Activated naive CD4-positive, alpha-beta T cell treated with anti-CD3 and anti-CD28 coated beads for 36 hours (primary cell): ENCODE results near the gene SSBP4. TPM values are rescaled to one million over a fixed set of nuclear protein-coding genes. Genes with fewer than 3 reads are reported as not detected.

Experiments
- CTCF ChIA-PET: fragments of 350-600 bp; sonication (Branson Sonifier 250); formaldehyde crosslinking; loops from one replicate; lab custom pipeline; 2021; ENCODE audit warnings: antibody characterized with exemption; lab: Charles Lee
- DNase-seq: peaks from one replicate; pipeline ENCODE4 v3.0.0-alpha.2; 2020
- H3K27ac Mint-ChIP-seq: one replicate; pipeline ENCODE4 v1.8.0; 2021; ENCODE audit warnings: mild to moderate bottlenecking, mixed read lengths
- H3K27me3 Mint-ChIP-seq: one replicate; pipeline ENCODE4 v1.8.0; 2021; ENCODE audit warnings: low read depth, mixed read lengths
- H3K36me3 Mint-ChIP-seq: one replicate; pipeline ENCODE4 v1.8.0; 2021; ENCODE audit warnings: low read depth, mixed read lengths
- H3K4me1 Mint-ChIP-seq: one replicate; pipeline ENCODE4 v1.8.0; 2021; ENCODE audit warnings: low read depth, mixed read lengths
- H3K4me3 Mint-ChIP-seq: one replicate; pipeline ENCODE4 v1.8.0; 2021; ENCODE audit warnings: mild to moderate bottlenecking, moderate library complexity, mixed read lengths
- H3K9me3 Mint-ChIP-seq: one replicate; pipeline ENCODE4 v1.8.0; 2021; ENCODE audit warnings: mixed read lengths
- intact Hi-C: fragments of 100-400 bp; cut with micrococcal nuclease; formaldehyde crosslinking; loops from one replicate; pipeline ENCODE4 v1.15.1; 2023
- total RNA-seq, 2 experiments: library from RNA; stranded (reverse); gene quantifications; one replicate each; pipeline ENCODE4 v1.2.3, GENCODE V29; 2021

SSBP4 gene
- total RNA-seq, 2 experiments from 2014 or later = 62.6 to 71.4 TPM

GRCh38 chr19:18445262-18445948 lies 26.2 kb downstream of the SSBP4 start:
- Mint-ChIP-seq H3K9me3 (peaks cover 3% of the 10 kb centered on the region), H3K27me3 (no peaks in the 10 kb centered on the region), H3K4me3 (no peak overlapping the region), H3K36me3 (peaks cover 7% of the 10 kb centered on the region), H3K27ac (no peak overlapping the region), H3K4me1 (peaks cover 20% of the 10 kb centered on the region)
- intact Hi-C loops = no loop called here
- CTCF ChIA-PET = interaction anchor here (0.7 kb wide), 1 partner anchor 695 kb away, joined by 3 read pairs; no protein-coding TSS in a partner anchor
- DNase-seq = no peak

DNA sequence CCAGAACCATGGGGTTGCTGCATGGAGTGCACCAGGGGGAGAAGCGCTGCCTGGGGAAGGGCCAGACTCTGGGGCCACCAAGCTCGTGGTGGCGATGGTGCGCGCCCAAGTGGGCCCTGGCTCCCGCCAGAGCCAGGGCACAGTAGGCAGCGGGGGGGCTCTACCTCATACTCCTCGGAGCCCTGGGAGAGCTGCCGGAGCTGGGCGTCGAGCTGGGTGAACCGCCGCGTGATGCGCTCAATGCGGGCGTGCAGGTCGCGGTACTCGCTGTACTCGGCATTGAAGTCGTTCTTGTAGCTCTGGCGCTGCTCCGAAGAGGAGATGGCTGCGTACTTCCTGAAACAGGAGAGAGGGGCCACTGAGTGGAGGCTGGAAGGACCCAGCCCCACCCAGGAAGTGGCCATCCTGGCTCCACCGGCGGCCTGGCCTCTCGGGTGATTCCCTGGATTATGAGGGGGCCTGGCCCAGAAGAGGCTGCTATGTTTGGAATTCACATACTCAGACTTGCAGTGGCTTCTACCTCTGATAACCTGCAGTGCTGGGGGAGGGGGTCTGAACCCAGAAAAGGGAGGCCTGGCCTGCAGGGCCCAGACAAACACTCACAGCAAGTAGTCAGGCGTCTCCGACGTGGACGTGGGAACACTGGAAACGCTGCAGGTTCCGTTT lies 27.1 kb downstream of the SSBP4 start:
- Mint-ChIP-seq H3K36me3 (peaks cover 8% of the 10 kb centered on the region), H3K27ac (no peak overlapping the region), H3K27me3 (no peaks in the 10 kb centered on the region), H3K4me3 (no peak overlapping the region), H3K4me1 (peaks cover 13% of the 10 kb centered on the region), H3K9me3 (peaks cover 3% of the 10 kb centered on the region)
- intact Hi-C loops = no loop called here
- no peak for DNase-seq
- CTCF ChIA-PET = interaction anchor here (0.7 kb wide), 1 partner anchor 695 kb away, joined by 3 read pairs; no protein-coding TSS in a partner anchor

DNA sequence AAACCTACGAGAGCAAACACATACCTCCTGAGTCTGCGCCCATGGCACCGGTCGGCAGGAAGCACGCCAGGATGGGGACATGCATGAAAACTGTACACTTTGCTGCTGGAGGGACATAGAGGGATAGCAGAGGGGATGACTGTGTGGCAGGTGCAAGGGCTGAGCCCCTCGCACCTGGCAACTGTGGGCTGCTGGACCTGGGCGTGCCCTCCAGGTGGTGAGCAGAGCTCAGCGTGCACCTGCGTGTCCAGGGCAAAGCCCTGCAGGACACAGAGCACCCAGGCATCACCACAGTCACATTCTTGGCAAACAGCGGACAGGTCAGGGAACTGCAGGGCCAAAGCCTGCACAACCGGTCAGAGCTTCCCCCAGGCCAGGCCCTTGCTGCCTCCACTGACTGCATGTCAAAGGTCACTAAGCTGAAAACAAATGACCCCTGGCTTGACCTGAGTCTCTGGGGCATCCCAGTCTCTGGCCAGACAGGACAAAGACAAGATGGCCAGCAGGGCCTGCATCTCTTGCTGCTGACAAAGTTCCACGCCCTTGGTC lies 27.7 kb downstream of the SSBP4 start:
- CTCF ChIA-PET = no interaction called here
- intact Hi-C loops = no loop called here
- no peak for DNase-seq
- H3K9me3 Mint-ChIP-seq = peaks cover 3% of the 10 kb centered on the region
- H3K4me3 Mint-ChIP-seq = no peak overlapping the region
- H3K27me3 Mint-ChIP-seq = no peaks in the 10 kb centered on the region
- peaks cover 12% of the 10 kb centered on the region for H3K4me1 Mint-ChIP-seq
- H3K27ac Mint-ChIP-seq = no peak overlapping the region
- peaks cover 8% of the 10 kb centered on the region for H3K36me3 Mint-ChIP-seq

GRCh38 chr19:18449552-18449951 lies 30.4 kb downstream of the SSBP4 start:
- no peak for DNase-seq
- CTCF ChIA-PET = interaction anchor here (0.9 to 6.0 kb wide), 3 partner anchors 13 to 185 kb away, joined by 3 to 60 read pairs (median 3); no protein-coding TSS in a partner anchor
- intact Hi-C loops = no loop called here
- Mint-ChIP-seq H3K36me3 (peaks cover 6% of the 10 kb centered on the region), H3K4me3 (no peak overlapping the region), H3K4me1 (no peaks in the 10 kb centered on the region), H3K27ac (no peak overlapping the region), H3K9me3 (no peaks in the 10 kb centered on the region), H3K27me3 (no peaks in the 10 kb centered on the region)

- intact Hi-C loops = loop anchor here (2.0 to 5.0 kb wide), 3 partner anchors 137 to 465 kb away; partner anchors contain the start of gene REX1BD
- CTCF ChIA-PET = interaction anchor here (0.7 to 6.0 kb wide), 16 partner anchors 10 to 374 kb away, joined by 3 to 60 read pairs (median 3); partner anchors contain the start of gene REX1BD
- Mint-ChIP-seq H3K36me3 (peaks cover 6% of the 10 kb centered on the region), H3K27ac (no peak overlapping the region), H3K4me1 (no peaks in the 10 kb centered on the region), H3K4me3 (no peak overlapping the region), H3K9me3 (no peaks in the 10 kb centered on the region), H3K27me3 (no peaks in the 10 kb centered on the region)
- DNase-seq = no peak
Measured at GRCh38 chr19:18450021-18450930, 31.1 kb downstream of the SSBP4 start.

DNA sequence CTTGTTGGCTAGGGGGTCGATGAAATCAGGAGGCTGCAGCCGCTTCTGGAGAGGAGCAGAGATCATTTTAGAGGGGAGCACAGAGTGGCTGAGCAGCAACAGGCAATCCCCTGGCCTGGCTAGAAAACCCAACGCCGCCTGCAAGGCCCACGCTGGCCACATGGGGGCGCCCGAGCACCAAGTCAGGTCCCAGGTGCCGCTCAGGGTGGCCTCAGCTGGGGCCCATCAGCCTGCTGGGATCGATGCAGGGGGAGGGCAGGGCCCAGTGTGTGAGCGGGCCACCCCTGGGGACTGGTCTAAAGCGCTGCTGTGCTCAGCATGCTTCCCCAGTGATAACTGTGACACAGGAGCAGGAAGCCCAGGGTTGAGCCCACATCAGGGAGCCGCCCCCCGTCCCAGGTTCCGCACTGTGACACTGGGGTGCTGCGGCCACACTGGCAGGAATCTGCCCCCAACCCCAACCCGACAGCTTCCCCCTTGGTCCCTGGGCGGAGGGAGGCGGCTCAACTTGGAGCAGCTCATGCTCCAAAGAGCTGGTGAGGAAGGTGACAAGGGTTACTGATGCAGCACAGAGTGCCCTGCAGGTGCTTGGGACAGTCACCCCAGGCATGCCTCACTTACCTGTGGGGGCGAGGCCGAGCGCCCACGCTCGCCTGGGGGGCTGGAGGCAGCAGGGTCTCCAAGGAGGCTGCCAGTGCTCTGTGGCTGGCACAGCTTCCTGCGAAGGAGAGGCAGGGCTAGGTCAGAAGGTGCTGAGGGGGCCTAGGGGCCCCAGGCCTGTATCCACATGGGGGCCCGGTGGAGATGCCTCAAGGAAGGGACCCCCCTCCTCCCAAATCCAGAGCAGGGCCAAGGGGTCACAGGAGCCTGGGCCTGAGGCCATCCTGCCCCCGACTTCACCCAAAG lies 32.0 kb downstream of the SSBP4 start:
- H3K36me3 Mint-ChIP-seq = peaks cover 6% of the 10 kb centered on the region
- CTCF ChIA-PET = interaction anchor here (0.6 to 6.0 kb wide), 20 partner anchors 11 to 688 kb away, joined by 3 to 60 read pairs (median 4); partner anchors contain the start of genes FKBP8, REX1BD and SSBP4
- H3K27me3 Mint-ChIP-seq = no peaks in the 10 kb centered on the region
- H3K9me3 Mint-ChIP-seq = no peaks in the 10 kb centered on the region
- DNase-seq = peak; percentile 93
- intact Hi-C loops = loop anchor here (2.0 to 5.0 kb wide), 3 partner anchors 136 to 464 kb away; partner anchors contain the start of gene REX1BD
- no peaks in the 10 kb centered on the region for H3K4me1 Mint-ChIP-seq
- H3K4me3 Mint-ChIP-seq = no peak overlapping the region
- no peak overlapping the region for H3K27ac Mint-ChIP-seq

DNA sequence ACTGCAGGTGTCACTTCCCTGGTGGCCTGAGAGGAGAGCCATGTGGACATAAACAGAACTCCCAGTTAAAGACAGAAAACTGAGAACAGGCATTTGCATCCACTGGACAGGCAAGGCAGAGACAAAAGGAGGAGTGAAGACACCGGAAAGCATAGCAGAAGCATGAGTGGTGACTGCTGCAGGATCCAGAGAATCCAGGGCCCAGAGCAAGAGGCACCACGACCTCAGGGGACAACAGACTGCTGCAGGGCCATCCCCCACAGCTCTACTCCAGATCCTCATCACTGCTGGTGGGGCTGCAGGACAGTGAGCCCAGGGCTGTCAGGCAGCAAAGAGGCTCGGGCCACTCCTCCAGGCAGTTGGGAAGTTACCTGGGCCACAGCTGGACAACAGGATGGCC lies 33.2 kb downstream of the SSBP4 start:
- Mint-ChIP-seq H3K4me1 (no peaks in the 10 kb centered on the region), H3K4me3 (no peak overlapping the region), H3K9me3 (no peaks in the 10 kb centered on the region), H3K36me3 (peaks cover 5% of the 10 kb centered on the region), H3K27ac (no peak overlapping the region), H3K27me3 (no peaks in the 10 kb centered on the region)
- DNase-seq = no peak
- intact Hi-C loops = loop anchor here (5.0 kb wide), 2 partner anchors 135 to 220 kb away; partner anchors contain the start of gene REX1BD
- CTCF ChIA-PET = interaction anchor here (1.0 to 6.0 kb wide), 3 partner anchors 10 to 33 kb away, joined by 4 to 60 read pairs (median 16); partner anchors contain the start of gene SSBP4

DNA sequence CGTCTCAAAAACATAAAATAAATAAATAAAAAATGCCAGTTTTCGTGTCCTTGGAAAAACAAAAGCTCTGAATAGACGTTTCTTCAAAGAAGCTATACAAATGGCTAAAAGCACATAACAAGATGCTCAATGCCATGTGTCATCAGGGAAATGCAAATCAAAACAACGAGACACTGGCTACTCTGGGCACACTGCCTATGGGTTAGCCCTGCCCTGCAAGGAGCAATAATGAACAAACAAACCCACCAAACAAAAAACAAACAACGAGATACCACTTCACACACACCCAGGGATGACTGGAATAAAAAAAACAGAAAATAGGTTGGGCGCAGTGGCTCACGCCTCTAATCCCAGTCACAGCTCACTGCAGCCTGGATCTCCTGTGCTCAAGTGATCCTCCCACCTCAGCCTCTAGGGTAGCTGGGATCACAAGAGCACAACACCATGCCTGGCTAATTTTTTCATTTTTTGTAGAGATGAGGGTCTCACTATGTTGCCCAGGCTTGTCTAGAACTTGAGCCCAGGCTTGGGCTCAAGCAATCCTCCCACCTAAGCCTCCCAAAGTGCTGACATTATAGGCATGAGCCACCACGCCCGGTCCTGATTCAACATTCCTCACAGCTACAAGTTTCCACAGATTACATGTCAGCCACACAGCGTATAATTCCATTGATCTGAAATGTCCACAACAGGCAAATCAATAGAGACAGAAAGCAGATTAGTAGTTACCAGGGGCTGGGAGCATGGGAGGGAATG lies 34.2 kb downstream of the SSBP4 start:
- Mint-ChIP-seq H3K4me3 (no peak overlapping the region), H3K9me3 (no peaks in the 10 kb centered on the region), H3K36me3 (peaks cover 5% of the 10 kb centered on the region), H3K4me1 (no peaks in the 10 kb centered on the region), H3K27me3 (no peaks in the 10 kb centered on the region), H3K27ac (no peak overlapping the region)
- intact Hi-C loops = loop anchor here (5.0 kb wide), 2 partner anchors 134 to 219 kb away; partner anchors contain the start of gene REX1BD
- CTCF ChIA-PET = interaction anchor here (0.6 to 6.0 kb wide), 3 partner anchors 9 to 771 kb away, joined by 3 to 60 read pairs (median 3); no protein-coding TSS in a partner anchor
- DNase-seq = no peak

DNA sequence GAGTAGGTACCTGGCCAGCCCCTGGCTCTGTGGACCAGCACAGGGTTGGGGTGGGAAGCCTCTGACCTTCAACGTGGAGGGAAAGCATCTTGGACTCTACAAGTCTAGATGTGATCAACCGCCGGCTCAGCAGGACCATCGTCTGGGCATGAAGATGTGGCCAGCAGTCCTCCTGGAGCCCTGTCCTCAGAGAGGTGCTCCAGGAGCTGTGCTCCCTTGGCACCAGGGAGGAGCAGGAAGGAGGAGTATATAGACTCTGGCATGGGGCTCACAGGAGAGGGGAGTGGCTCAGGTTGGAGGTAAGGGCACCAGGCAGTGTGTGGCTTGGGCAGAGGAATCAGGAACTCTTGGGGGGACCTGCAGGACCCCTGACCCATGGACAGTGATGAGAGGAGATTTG lies 37.1 kb downstream of the SSBP4 start:
- Mint-ChIP-seq H3K9me3 (no peaks in the 10 kb centered on the region), H3K27me3 (no peaks in the 10 kb centered on the region), H3K36me3 (no peaks in the 10 kb centered on the region), H3K27ac (no peak overlapping the region), H3K4me3 (no peak overlapping the region), H3K4me1 (no peaks in the 10 kb centered on the region)
- no peak for DNase-seq
- intact Hi-C loops = no loop called here
- CTCF ChIA-PET = interaction anchor here (0.6 kb wide), 1 partner anchor 106 kb away, joined by 3 read pairs; no protein-coding TSS in a partner anchor

GRCh38 chr19:18456974-18457373 lies 37.8 kb downstream of the SSBP4 start:
- Mint-ChIP-seq H3K9me3 (no peaks in the 10 kb centered on the region), H3K27me3 (no peaks in the 10 kb centered on the region), H3K4me3 (no peak overlapping the region), H3K27ac (no peak overlapping the region), H3K36me3 (no peaks in the 10 kb centered on the region), H3K4me1 (no peaks in the 10 kb centered on the region)
- CTCF ChIA-PET = interaction anchor here (0.5 to 0.7 kb wide), 2 partner anchors 27 to 64 kb away, joined by 3 to 8 read pairs; no protein-coding TSS in a partner anchor
- intact Hi-C loops = no loop called here
- no peak for DNase-seq
